Effector memory CD8-positive, alpha-beta T cell (primary cell): Measurements from ENCODE around the gene MAP3K10.
"Not testable (repeated sequence)": the region's sequence is repeated elsewhere in the genome, so short reads cannot be mapped to it uniquely, and the experiment has no call there.

ENCODE experiments used
- ATAC-seq: fragments of 150-1000 bp; cut with Tn5 transposase; replicated peaks from 2 replicates; pipeline ENCODE4 v1.10.0; 2021; ENCODE audit warnings: mild to moderate bottlenecking, moderate library complexity
- DNase-seq, 3 experiments: peaks; one replicate each; pipeline ENCODE4 v3.0.0; 2021
- H3K27ac Mint-ChIP-seq, 2 donors: one replicate each; pipeline ENCODE4 v1.8.0; 2022; ENCODE audit warnings: mild to moderate bottlenecking in 2 of 2, mixed read lengths in 2 of 2, moderate library complexity in 2 of 2
- H3K27me3 Mint-ChIP-seq, 2 donors: one replicate each; pipeline ENCODE4 v1.8.0; 2022; ENCODE audit warnings: mixed read lengths in 2 of 2
- H3K36me3 Mint-ChIP-seq: one replicate; pipeline ENCODE4 v1.8.0; 2022; ENCODE audit warnings: mild to moderate bottlenecking, moderate library complexity, mixed read lengths; ENCODE audit not compliant: insufficient read depth
- H3K4me1 Mint-ChIP-seq, 2 donors: one replicate each; pipeline ENCODE4 v1.8.0; 2022; ENCODE audit warnings: low read depth in 2 of 2, mixed read lengths in 2 of 2
- H3K4me3 Mint-ChIP-seq, 2 donors: one replicate each; pipeline ENCODE4 v1.8.0; 2022; ENCODE audit warnings: mild to moderate bottlenecking in 2 of 2, mixed read lengths in 2 of 2, moderate library complexity in 2 of 2
- H3K9me3 Mint-ChIP-seq, 2 donors: one replicate each; pipeline ENCODE4 v1.8.0; 2022; ENCODE audit warnings: mixed read lengths in 2 of 2

The MAP3K10 gene

GRCh38 chr19:40216013-40216776 lies 25.0 kb downstream of the MAP3K10 start:
- no peaks in the 10 kb centered on the region for H3K4me1 Mint-ChIP-seq
- H3K27me3 Mint-ChIP-seq, result peaks cover 32 to 40% of the 10 kb centered on the region in 2 donors
- H3K27ac Mint-ChIP-seq, result peak overlapping the region in 1 of 2 donors; percentile 39
- peaks cover 5% of the 10 kb centered on the region for H3K36me3 Mint-ChIP-seq
- H3K9me3 Mint-ChIP-seq, result no peaks in the 10 kb centered on the region
- no peak overlapping the region for H3K4me3 Mint-ChIP-seq
- DNase-seq, result no peak
- no peak for ATAC-seq

- peak overlapping the region in 1 of 2 donors; percentile 39 for H3K27ac Mint-ChIP-seq
- H3K9me3 Mint-ChIP-seq, result peaks cover 0 to under 1% of the 10 kb centered on the region in 2 donors
- H3K27me3 Mint-ChIP-seq, result peaks cover 33 to 45% of the 10 kb centered on the region in 2 donors
- DNase-seq (no peak), ATAC-seq (no peak)
- H3K4me3 Mint-ChIP-seq, result no peak overlapping the region
- H3K4me1 Mint-ChIP-seq, result peaks cover 0 to under 1% of the 10 kb centered on the region in 2 donors
- peaks cover 8% of the 10 kb centered on the region for H3K36me3 Mint-ChIP-seq
Observed at GRCh38 chr19:40216777-40217026, 25.5 kb downstream of the MAP3K10 start.

GRCh38 chr19:40217027-40217810 lies 26.0 kb downstream of the MAP3K10 start:
- peaks cover 11% of the 10 kb centered on the region for H3K36me3 Mint-ChIP-seq
- H3K4me1 Mint-ChIP-seq, result peaks cover 4 to 5% of the 10 kb centered on the region in 2 donors
- H3K27ac Mint-ChIP-seq, result peak overlapping the region in 1 of 2 donors; percentile 39
- ATAC-seq, result no peak
- peaks cover 38 to 51% of the 10 kb centered on the region in 2 donors for H3K27me3 Mint-ChIP-seq
- no peak for DNase-seq
- peaks cover 2 to 5% of the 10 kb centered on the region in 2 donors for H3K9me3 Mint-ChIP-seq
- no peak overlapping the region for H3K4me3 Mint-ChIP-seq

- peaks cover 12% of the 10 kb centered on the region for H3K36me3 Mint-ChIP-seq
- H3K27me3 Mint-ChIP-seq, result peaks cover 40 to 54% of the 10 kb centered on the region in 2 donors
- H3K9me3 Mint-ChIP-seq, result peaks cover 2 to 7% of the 10 kb centered on the region in 2 donors
- peak; percentile 47 to 59 (median 54) for DNase-seq
- no peak within 1 kb of the TSS for H3K27ac Mint-ChIP-seq
- ATAC-seq, result peak; percentile 67
- H3K4me3 Mint-ChIP-seq, result no peak within 1 kb of the TSS
- H3K4me1 Mint-ChIP-seq, result peaks cover 5 to 6% of the 10 kb centered on the region in 2 donors
Observed at GRCh38 chr19:40217934-40218890, 27.0 kb downstream of the MAP3K10 start, which contains the start of gene TTC9B. Gene TTC9B, minus strand, starts transcription at chr19:40218384. Its CDS starts 3 bp downstream, at chr19:40218381.

- ATAC-seq, H3K4me1 Mint-ChIP-seq, H3K4me3 Mint-ChIP-seq, DNase-seq, H3K9me3 Mint-ChIP-seq, H3K27ac Mint-ChIP-seq: not testable (repeated sequence)
- Mint-ChIP-seq H3K36me3 (peaks cover 12% of the 10 kb centered on the region), H3K27me3 (peaks cover 41 to 56% of the 10 kb centered on the region in 2 donors)
Observed at GRCh38 chr19:40219029-40219428, 27.8 kb downstream of the MAP3K10 start.

- ATAC-seq (no peak), DNase-seq (no peak)
- no peak overlapping the region for H3K4me3 Mint-ChIP-seq
- peaks cover 12% of the 10 kb centered on the region for H3K36me3 Mint-ChIP-seq
- no peak overlapping the region for H3K27ac Mint-ChIP-seq
- peaks cover 2 to 7% of the 10 kb centered on the region in 2 donors for H3K9me3 Mint-ChIP-seq
- peaks cover 5 to 6% of the 10 kb centered on the region in 2 donors for H3K4me1 Mint-ChIP-seq
- H3K27me3 Mint-ChIP-seq, result peaks cover 48 to 64% of the 10 kb centered on the region in 2 donors
Observed at GRCh38 chr19:40219721-40220276, 28.6 kb downstream of the MAP3K10 start.

GRCh38 chr19:40220674-40221073 lies 29.4 kb downstream of the MAP3K10 start:
- DNase-seq, result no peak
- ATAC-seq, result no peak
- H3K4me1 Mint-ChIP-seq, result peaks cover 9 to 11% of the 10 kb centered on the region in 2 donors
- peaks cover 12% of the 10 kb centered on the region for H3K36me3 Mint-ChIP-seq
- H3K4me3 Mint-ChIP-seq, result no peak overlapping the region
- peaks cover 2 to 7% of the 10 kb centered on the region in 2 donors for H3K9me3 Mint-ChIP-seq
- peaks cover 57 to 73% of the 10 kb centered on the region in 2 donors for H3K27me3 Mint-ChIP-seq
- H3K27ac Mint-ChIP-seq, result no peak overlapping the region

GRCh38 chr19:40221858-40222619 lies 30.8 kb downstream of the MAP3K10 start:
- ATAC-seq (peak; percentile 87), DNase-seq (peak; percentile 69 to 74 (median 72))
- Mint-ChIP-seq H3K27ac (peak overlapping the region; percentile 11 to 79), H3K27me3 (peaks cover 57 to 75% of the 10 kb centered on the region in 2 donors), H3K9me3 (peaks cover 2 to 7% of the 10 kb centered on the region in 2 donors), H3K36me3 (peaks cover 15% of the 10 kb centered on the region), H3K4me1 (peaks cover 15 to 19% of the 10 kb centered on the region in 2 donors), H3K4me3 (peak overlapping the region; percentile 51 to 57)

GRCh38 chr19:40223135-40223822 lies 32.1 kb downstream of the MAP3K10 start:
- H3K4me3 Mint-ChIP-seq, result no peak overlapping the region
- H3K27ac Mint-ChIP-seq, result no peak overlapping the region
- H3K27me3 Mint-ChIP-seq, result peaks cover 55 to 71% of the 10 kb centered on the region in 2 donors
- peaks cover 15% of the 10 kb centered on the region for H3K36me3 Mint-ChIP-seq
- DNase-seq, result peak in 2 of 3 experiments; percentile 20 to 28
- H3K9me3 Mint-ChIP-seq, result peaks cover 2 to 7% of the 10 kb centered on the region in 2 donors
- ATAC-seq, result peak; percentile 20
- H3K4me1 Mint-ChIP-seq, result peaks cover 15 to 19% of the 10 kb centered on the region in 2 donors

GRCh38 chr19:40224342-40225150 lies 33.3 kb downstream of the MAP3K10 start:
- Mint-ChIP-seq H3K4me1 (peaks cover 15 to 19% of the 10 kb centered on the region in 2 donors), H3K9me3 (peaks cover 2 to 7% of the 10 kb centered on the region in 2 donors), H3K4me3 (no peak overlapping the region), H3K27ac (no peak overlapping the region), H3K27me3 (peaks cover 43 to 60% of the 10 kb centered on the region in 2 donors), H3K36me3 (peaks cover 15% of the 10 kb centered on the region)
- no peak for ATAC-seq
- DNase-seq, result no peak
